ENCODE data around the gene SLC50A1. TPM values are rescaled to one million over a fixed set of nuclear protein-coding genes. Genes with fewer than 3 reads are reported as not detected.

The SLC50A1 gene
- total RNA-seq, 4 donors from 2014 or later, result 33.3 to 59.4 (median 43.7) TPM

GRCh38 chr1:155121249-155121648, 14.4 kb upstream of the SLC50A1 start:
- intact Hi-C loops (cut with DNase I; ENCODE audit: low total_unique reads), result no loop called here
- WGBS, 2 donors, result 87 to 91% methylated on average over 2 of the region's 2 CpGs
- no peak for DNase-seq (ENCODE audit: low spot score in 2 of 2)
- no peak overlapping the region for H3K4me3 ChIP-seq (ENCODE audit: low read depth, poor library complexity, severe bottlenecking)
- TF ChIP-seq POLR2A (IDR thresholded peaks at IDR 0.05), result no peak
- TF ChIP-seq CTCF (IDR thresholded peaks at IDR 0.05), result no peak

- 84 to 85% methylated on average over 2 of the region's 2 CpGs for WGBS, 2 donors
Measured at GRCh38 chr1:155122308-155122707, 13.3 kb upstream of the SLC50A1 start.

GRCh38 chr1:155123801-155124200, 11.9 kb upstream of the SLC50A1 start:
- intact Hi-C loops (cut with DNase I; ENCODE audit: low total_unique reads), result no loop called here
- WGBS, 2 donors, result 68 to 71% methylated on average over 4 of the region's 4 CpGs
- H3K4me3 ChIP-seq (ENCODE audit: low read depth, poor library complexity, severe bottlenecking), result no peak overlapping the region
- TF ChIP-seq POLR2A (IDR thresholded peaks at IDR 0.05) (no peak), CTCF (IDR thresholded peaks at IDR 0.05) (no peak)
- no peak for DNase-seq (ENCODE audit: low spot score in 2 of 2)

More at GRCh38 chr1:155122308-155122707, 13.3 kb upstream of the SLC50A1 start:
- intact Hi-C loops (cut with DNase I; ENCODE audit: low total_unique reads), result no loop called here
- H3K4me3 ChIP-seq (ENCODE audit: low read depth, poor library complexity, severe bottlenecking), result no peak overlapping the region
- no peak for DNase-seq (ENCODE audit: low spot score in 2 of 2)
- no peak for TF ChIP-seq POLR2A (IDR thresholded peaks at IDR 0.05)
- no peak for TF ChIP-seq CTCF (IDR thresholded peaks at IDR 0.05)

- no peak for DNase-seq (ENCODE audit: low spot score in 2 of 2)
- TF ChIP-seq POLR2A (IDR thresholded peaks at IDR 0.05) (no peak), CTCF (IDR thresholded peaks at IDR 0.05) (no peak)
- 50 to 59% methylated on average over 11 to 16 of the region's 16 CpGs for WGBS, 2 donors
- no peak overlapping the region for H3K4me3 ChIP-seq (ENCODE audit: low read depth, poor library complexity, severe bottlenecking)
- intact Hi-C loops (cut with DNase I; ENCODE audit: low total_unique reads), result no loop called here
Measured at GRCh38 chr1:155124503-155125463, 10.9 kb upstream of the SLC50A1 start.

- no peak for DNase-seq (ENCODE audit: low spot score in 2 of 2)
- TF ChIP-seq CTCF (IDR thresholded peaks at IDR 0.05) (no peak), POLR2A (IDR thresholded peaks at IDR 0.05) (no peak)
- intact Hi-C loops (cut with DNase I; ENCODE audit: low total_unique reads), result no loop called here
- WGBS, 2 donors, result 43 to 63% methylated on average over 4 to 7 of the region's 11 CpGs
- H3K4me3 ChIP-seq (ENCODE audit: low read depth, poor library complexity, severe bottlenecking), result no peak overlapping the region
Measured at GRCh38 chr1:155125511-155125945, 10.1 kb upstream of the SLC50A1 start.
